Endothelial cell of umbilical vein (primary cell): ENCODE data around the gene NPIPA1. TPM values are rescaled to one million over a fixed set of nuclear protein-coding genes. Genes with fewer than 3 reads are reported as not detected.
"Not testable (repeated sequence)": the region's sequence is repeated elsewhere in the genome, so short reads cannot be mapped to it uniquely, and the experiment has no call there.

Source experiments
- BruUV-seq: library from RNA; stranded (reverse); fragments of 400-500 nt; replicated peaks from 2 replicates; lab custom pipeline; 2021; lab: Mats Ljungman, UMichigan
- CTCF ChIA-PET: fragments of 300-600, 350-600 bp; sonication (Branson Sonifier 250); formaldehyde crosslinking; loops from one replicate; lab custom pipeline; 2021; ENCODE audit warnings: antibody characterized with exemption, inconsistent platforms; lab: Charles Lee
- POLR2A ChIA-PET: fragments of 300-600, 350-600 bp; sonication (Branson Sonifier 250); formaldehyde crosslinking; loops from one replicate; lab custom pipeline; 2021; ENCODE audit warnings: antibody characterized with exemption, inconsistent platforms; lab: Charles Lee
- DNase-seq: peaks from one replicate; pipeline ENCODE4 v3.0.0-alpha.2; 2011; ENCODE audit warnings: low read depth, low spot score
- FAIRE-seq: peaks from 2 replicates; lab custom pipeline; 2011; peaks lifted over from hg19 to GRCh38; lab: Jason Lieb, UNC
- H2AFZ ChIP-seq: 2 replicates; pipeline ENCODE4 v1.6.0; 2012; ENCODE audit warnings: low read depth, low read length, control low read depth, inconsistent platforms
- H3K27ac ChIP-seq: 2 replicates; pipeline ENCODE4 v1.5.1; 2011; ENCODE audit warnings: low read depth, mild to moderate bottlenecking, control low read depth, low read length, moderate library complexity; ENCODE audit not compliant: insufficient read depth
- H3K27me3 ChIP-seq, 2 experiments: 2 replicates each; pipeline versions ENCODE4 v1.6.0 to v1.6.1; 2011; ENCODE audit warnings: low read length in 2 of 2, mixed read lengths in 1 of 2; ENCODE audit not compliant: control insufficient read depth in 2 of 2, insufficient read depth in 2 of 2
- H3K36me3 ChIP-seq, 2 experiments: 2 replicates in 1 of 2; 3 replicates in 1 of 2; pipeline ENCODE4 v1.5.1; 2011; ENCODE audit warnings: low read length in 2 of 2, mild to moderate bottlenecking in 1 of 2, moderate library complexity in 1 of 2; ENCODE audit not compliant: control insufficient read depth in 2 of 2, insufficient read depth in 2 of 2; ENCODE audit errors: extremely low read depth in 1 of 2
- H3K4me1 ChIP-seq: 3 replicates; pipeline ENCODE4 v1.5.1; 2011; ENCODE audit warnings: mild to moderate bottlenecking, low read length; ENCODE audit not compliant: control insufficient read depth, insufficient read depth; ENCODE audit errors: extremely low read depth
- H3K4me2 ChIP-seq: 2 replicates; pipeline ENCODE4 v1.6.1; 2011; ENCODE audit warnings: low read length, control low read depth, mixed read lengths; ENCODE audit not compliant: insufficient read depth
- H3K4me3 ChIP-seq, 3 experiments: fragments of 200-600 bp in 1 of 3; sonication (generic), shearing (Covaris generic) in 1 of 3; replicated peaks in 1 of 3; 2 replicates each; pipeline ENCODE4 v1.5.1; 2011 to 2016; ENCODE audit warnings: control low read depth in 3 of 3, low read length in 3 of 3, mild to moderate bottlenecking in 2 of 3, inconsistent platforms in 1 of 3, low read depth in 1 of 3, moderate library complexity in 1 of 3; ENCODE audit not compliant: insufficient read depth in 1 of 3
- H3K79me2 ChIP-seq: 2 replicates; pipeline ENCODE4 v1.6.0; 2012; ENCODE audit warnings: low read length, inconsistent platforms; ENCODE audit not compliant: control insufficient read depth, insufficient read depth
- H3K9ac ChIP-seq: replicated peaks from 2 replicates; pipeline ENCODE3; 2011; ENCODE audit warnings: low read length, control low read depth; ENCODE audit not compliant: insufficient read depth; ENCODE audit errors: extremely low read depth
- H3K9me1 ChIP-seq: replicated peaks from 3 replicates; pipeline ENCODE4 v1.6.0; 2011; ENCODE audit warnings: mild to moderate bottlenecking, low read length; ENCODE audit not compliant: control insufficient read depth, insufficient read depth; ENCODE audit errors: extremely low read depth
- H3K9me3 ChIP-seq: replicated peaks from 2 replicates; pipeline ENCODE4 v1.5.1; 2012; ENCODE audit warnings: low read length, inconsistent platforms; ENCODE audit not compliant: control insufficient read depth, insufficient read depth
- H4K20me1 ChIP-seq: replicated peaks from 2 replicates; pipeline ENCODE3; 2011; ENCODE audit warnings: mild to moderate bottlenecking, low read length; ENCODE audit not compliant: control insufficient read depth, insufficient read depth; ENCODE audit errors: extremely low read depth
- dilution Hi-C: fragments of 300-500 bp; cut with MboI; formaldehyde crosslinking; loops from one replicate; pipeline ENCODE4 v1.15.0; 2019; ENCODE audit warnings: low sequenced_read_pairs; ENCODE audit not compliant: extremely low pct_ligation_motif_present
- intact Hi-C: fragments of 100-400 bp; cut with micrococcal nuclease; formaldehyde crosslinking; loops from one replicate; pipeline ENCODE4 v1.10.0; 2022
- polyA plus RNA-seq, 4 experiments: library from polyadenylated mRNA; depleted of rRNA in 3 of 4; stranded (reverse) in 3 of 4; unstranded in 1 of 4; fragments of >200 nt; gene quantifications; 2 replicates each; pipeline versions ENCODE4 v1.2.1 to v1.2.3, GENCODE V29; 2011 to 2012; ENCODE audit warnings: missing spikeins in 1 of 4
- total RNA-seq: library from RNA; stranded (reverse); gene quantifications from 2 replicates; pipeline ENCODE4 v1.2.3, GENCODE V29; 2021

Gene NPIPA1
- total and polyA plus RNA-seq, 2 donors (not counting 3 experiments of a cell fraction or from before 2014, with no cell fraction given), result 53.2 to 96.1 TPM

- not testable (repeated sequence) for H4K20me1 ChIP-seq, H3K9ac ChIP-seq
These were observed 56.3 kb downstream of the NPIPA1 start for GRCh38 chr16:14993277-14994151.

GRCh38 chr16:14996702-14997101, 59.5 kb downstream of the NPIPA1 start:
- H3K4me1 ChIP-seq, H2AFZ ChIP-seq, intact Hi-C loops, H3K27ac ChIP-seq, H3K27me3 ChIP-seq, dilution Hi-C loops, POLR2A ChIA-PET, H3K36me3 ChIP-seq, H3K9me1 ChIP-seq, H3K9me3 ChIP-seq, H4K20me1 ChIP-seq, H3K4me2 ChIP-seq, H3K9ac ChIP-seq, H3K4me3 ChIP-seq, DNase-seq, BruUV-seq: not testable (repeated sequence)
- CTCF ChIA-PET, result interaction anchor here (0.8 kb wide), 1 partner anchor 14 kb away, joined by 3 read pairs; no protein-coding TSS in a partner anchor
- peak; percentile 62 for FAIRE-seq
- H3K79me2 ChIP-seq, result peaks cover 15% of the 10 kb centered on the region

More at GRCh38 chr16:14993277-14994151, 56.3 kb downstream of the NPIPA1 start:
- H3K4me3 ChIP-seq, DNase-seq, dilution Hi-C loops, H3K9me1 ChIP-seq, H3K4me2 ChIP-seq, H3K9me3 ChIP-seq, H3K36me3 ChIP-seq, intact Hi-C loops, H3K27me3 ChIP-seq, H3K4me1 ChIP-seq, H2AFZ ChIP-seq, BruUV-seq, POLR2A ChIA-PET, FAIRE-seq, H3K27ac ChIP-seq: not testable (repeated sequence)
- CTCF ChIA-PET, result interaction anchor here (0.6 kb wide), 1 partner anchor 24 kb away, joined by 5 read pairs; no protein-coding TSS in a partner anchor
- H3K79me2 ChIP-seq, result peaks cover 20% of the 10 kb centered on the region

DNA sequence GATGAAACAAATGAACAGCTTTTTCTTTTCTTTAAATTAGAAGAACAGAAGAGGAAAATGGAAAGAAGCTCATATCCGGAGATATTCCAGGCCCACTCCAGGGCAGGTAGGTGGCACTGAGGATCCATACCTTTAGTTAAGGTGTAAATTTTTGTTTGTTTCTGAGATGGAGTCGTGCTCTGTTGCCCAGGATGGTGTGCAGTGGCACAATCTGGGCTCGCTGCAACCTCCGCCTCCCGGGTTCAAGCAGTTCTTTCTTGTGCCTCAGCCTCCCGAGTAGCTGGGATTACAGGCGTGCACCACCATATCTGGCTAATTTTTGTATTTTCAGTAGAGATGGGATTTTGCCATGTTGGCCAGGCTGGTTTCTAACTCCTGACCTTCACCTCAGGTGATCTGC, 61.1 kb downstream of the NPIPA1 start:
- DNase-seq, H3K9me1 ChIP-seq, H3K27me3 ChIP-seq, POLR2A ChIA-PET, H3K79me2 ChIP-seq, intact Hi-C loops, H3K4me3 ChIP-seq, H2AFZ ChIP-seq, H3K9me3 ChIP-seq, BruUV-seq, H3K27ac ChIP-seq, CTCF ChIA-PET, H3K4me1 ChIP-seq, H3K9ac ChIP-seq, H3K4me2 ChIP-seq, H3K36me3 ChIP-seq, H4K20me1 ChIP-seq, FAIRE-seq, dilution Hi-C loops: not testable (repeated sequence)

DNA sequence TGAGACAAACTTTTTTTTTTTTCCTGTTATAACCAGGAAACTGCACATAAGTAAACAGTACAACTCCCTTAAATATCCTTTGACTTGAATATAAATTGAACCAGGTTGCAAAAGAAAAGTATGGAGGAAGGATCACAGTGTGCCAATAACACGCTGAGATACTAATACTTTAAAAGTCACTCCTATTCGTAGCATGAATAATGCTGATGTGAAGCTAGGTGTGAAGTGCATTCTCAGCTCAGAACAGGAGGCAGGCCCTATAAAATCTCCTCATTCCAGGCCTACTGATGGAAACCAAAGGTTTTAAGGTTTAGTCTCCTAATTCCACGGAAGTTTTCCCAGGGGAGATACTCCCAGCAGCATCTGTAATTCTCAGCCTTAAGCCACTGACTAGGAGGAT, 62.6 kb downstream of the NPIPA1 start:
- DNase-seq, H3K9me3 ChIP-seq, H3K27ac ChIP-seq, BruUV-seq, H3K4me1 ChIP-seq, intact Hi-C loops, H3K9ac ChIP-seq, FAIRE-seq, H3K79me2 ChIP-seq, H3K4me2 ChIP-seq, H3K27me3 ChIP-seq, H3K4me3 ChIP-seq, H2AFZ ChIP-seq, CTCF ChIA-PET, H3K36me3 ChIP-seq, H3K9me1 ChIP-seq, dilution Hi-C loops, POLR2A ChIA-PET, H4K20me1 ChIP-seq: not testable (repeated sequence)
